Neural cell (in vitro differentiated cells): ENCODE data around the gene TRMT44.

Experiments
- EP300 ChIP-seq: fragments of 450-650 bp; conservative IDR thresholded peaks from 2 replicates; pipeline ENCODE4 v1.6.1; 2014; ENCODE audit warnings: antibody characterized with exemption, mild to moderate bottlenecking, moderate library complexity; ENCODE audit not compliant: poor library complexity, severe bottlenecking
- TF ChIP-seq, protein P1 (sequence below): fragments of 450-650 bp; IDR thresholded peaks from 2 replicates; pipeline ENCODE4 v1.5.1; 2014; ENCODE audit warnings: antibody characterized with exemption, mild to moderate bottlenecking, moderate library complexity; ENCODE audit not compliant: poor library complexity, severe bottlenecking

DNA sequence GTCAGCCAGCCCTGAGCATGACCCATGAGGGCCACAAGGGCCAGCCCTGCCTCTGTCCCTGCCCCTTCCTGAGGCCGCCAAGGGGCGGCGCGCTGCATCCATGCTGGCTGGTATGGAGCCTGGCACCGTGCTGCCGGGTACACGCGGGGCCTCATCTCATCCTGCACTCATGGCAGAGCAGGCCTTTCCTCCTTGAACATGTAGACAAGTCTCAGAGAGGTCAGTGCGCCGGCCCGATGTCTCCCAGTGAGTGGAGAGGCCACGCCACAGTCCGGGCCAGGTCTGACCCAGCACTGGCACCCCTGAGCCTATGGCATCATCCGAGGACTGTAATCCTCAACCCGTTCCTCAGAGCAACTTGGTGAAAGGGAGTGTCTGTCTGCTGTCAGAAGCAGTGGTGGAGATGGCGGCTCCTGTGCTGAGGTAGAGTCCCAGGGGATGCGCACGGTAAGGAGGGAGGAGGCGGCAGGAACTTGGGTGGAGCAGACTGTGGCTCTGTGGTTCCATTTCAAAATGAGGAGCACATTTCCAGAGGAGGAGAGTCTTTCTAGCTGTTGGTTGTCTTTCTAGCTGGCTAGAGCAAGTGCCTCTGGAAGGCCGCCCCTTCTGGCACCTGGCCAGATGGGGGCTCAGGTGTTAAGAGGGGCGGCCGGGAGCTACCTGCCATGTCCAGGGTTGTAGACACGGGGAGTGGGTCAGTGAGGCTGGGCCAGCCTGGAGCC lies 32.8 kb downstream of the TRMT44 start:
- no peak for TF ChIP-seq EP300
- TF ChIP-seq, protein P1, sequence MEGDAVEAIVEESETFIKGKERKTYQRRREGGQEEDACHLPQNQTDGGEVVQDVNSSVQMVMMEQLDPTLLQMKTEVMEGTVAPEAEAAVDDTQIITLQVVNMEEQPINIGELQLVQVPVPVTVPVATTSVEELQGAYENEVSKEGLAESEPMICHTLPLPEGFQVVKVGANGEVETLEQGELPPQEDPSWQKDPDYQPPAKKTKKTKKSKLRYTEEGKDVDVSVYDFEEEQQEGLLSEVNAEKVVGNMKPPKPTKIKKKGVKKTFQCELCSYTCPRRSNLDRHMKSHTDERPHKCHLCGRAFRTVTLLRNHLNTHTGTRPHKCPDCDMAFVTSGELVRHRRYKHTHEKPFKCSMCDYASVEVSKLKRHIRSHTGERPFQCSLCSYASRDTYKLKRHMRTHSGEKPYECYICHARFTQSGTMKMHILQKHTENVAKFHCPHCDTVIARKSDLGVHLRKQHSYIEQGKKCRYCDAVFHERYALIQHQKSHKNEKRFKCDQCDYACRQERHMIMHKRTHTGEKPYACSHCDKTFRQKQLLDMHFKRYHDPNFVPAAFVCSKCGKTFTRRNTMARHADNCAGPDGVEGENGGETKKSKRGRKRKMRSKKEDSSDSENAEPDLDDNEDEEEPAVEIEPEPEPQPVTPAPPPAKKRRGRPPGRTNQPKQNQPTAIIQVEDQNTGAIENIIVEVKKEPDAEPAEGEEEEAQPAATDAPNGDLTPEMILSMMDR: no peak
